ENCODE results near the gene ARX.

Gene ARX

DNA sequence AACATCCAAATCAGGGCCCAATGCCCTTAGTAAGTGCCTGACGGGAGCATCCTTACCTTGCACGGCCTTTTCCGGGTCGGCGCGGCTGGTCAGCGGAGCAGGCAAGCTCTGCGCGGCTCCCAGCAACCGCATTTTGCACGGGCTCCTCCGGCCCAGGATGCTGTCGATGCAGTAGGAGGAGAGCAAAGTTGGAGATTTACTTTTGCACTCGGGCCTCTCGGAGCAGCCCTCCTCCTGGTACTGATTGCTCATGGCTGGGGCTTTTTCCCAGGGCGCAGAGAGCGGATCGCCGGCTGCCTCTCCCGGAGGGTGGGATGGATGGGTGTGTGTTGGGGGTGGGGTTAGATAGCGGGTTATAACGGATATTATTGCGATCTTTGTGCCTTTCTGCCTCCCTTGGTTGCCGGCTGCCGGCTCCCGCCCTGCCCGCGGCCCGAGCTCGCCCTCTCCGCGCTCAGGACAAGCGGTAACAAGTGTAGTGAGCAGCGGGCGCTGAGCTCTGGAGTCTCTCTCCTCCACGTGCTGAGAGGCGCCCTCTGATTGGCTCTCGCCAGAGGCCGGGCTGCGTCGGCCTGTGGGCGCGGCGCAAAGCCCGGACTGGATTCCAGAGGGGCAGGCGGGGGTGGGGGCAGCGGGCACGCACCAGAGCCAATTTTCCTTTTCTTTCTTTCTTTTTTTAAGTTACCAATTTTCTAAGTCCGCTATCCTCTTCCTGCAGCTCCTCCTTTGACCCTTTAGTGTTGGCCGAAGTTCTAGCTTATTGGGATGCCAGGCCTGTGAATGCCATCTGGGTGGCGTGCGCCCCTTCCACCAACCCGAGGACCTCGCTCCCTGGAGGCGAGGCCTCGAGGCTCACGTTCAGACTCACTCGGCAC, at the start of gene ARX:
Gene ARX (minus strand): TSS at position 480 of the 875 bp plus-strand sequence. CDS start 228 bp downstream, at position 252.
- no peak for DNase-seq (ENCODE audit: low read depth, low spot score)

DNA sequence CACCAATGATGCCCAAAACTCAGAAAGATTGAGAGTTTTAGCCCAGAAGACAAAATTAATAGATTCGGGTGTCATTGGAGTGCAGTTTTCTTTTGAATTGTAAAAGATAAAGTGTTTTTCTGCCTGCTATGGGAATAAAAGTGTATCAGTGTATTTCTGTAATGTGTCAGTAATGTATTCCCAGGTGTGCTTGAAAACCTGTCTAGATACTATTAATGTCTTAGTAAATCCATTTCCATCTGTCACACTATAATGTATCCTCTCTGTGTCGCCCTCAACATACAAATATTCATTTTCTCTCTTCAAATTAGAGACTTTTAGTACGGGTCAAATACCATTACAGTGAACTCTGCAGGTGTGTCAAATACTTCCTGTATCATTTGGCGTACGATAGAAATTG, 43.5 kb upstream of the ARX start:
- DNase-seq (ENCODE audit: low read depth, low spot score) = no peak

GRCh38 chrX:25052798-25053534, 37.2 kb upstream of the ARX start:
- DNase-seq (ENCODE audit: low read depth, low spot score) = no peak

GRCh38 chrX:25049971-25050370, 34.2 kb upstream of the ARX start:
- DNase-seq (ENCODE audit: low read depth, low spot score) = no peak

- DNase-seq (ENCODE audit: low read depth, low spot score) = no peak
Measured at GRCh38 chrX:25049357-25049756, 33.6 kb upstream of the ARX start.

DNA sequence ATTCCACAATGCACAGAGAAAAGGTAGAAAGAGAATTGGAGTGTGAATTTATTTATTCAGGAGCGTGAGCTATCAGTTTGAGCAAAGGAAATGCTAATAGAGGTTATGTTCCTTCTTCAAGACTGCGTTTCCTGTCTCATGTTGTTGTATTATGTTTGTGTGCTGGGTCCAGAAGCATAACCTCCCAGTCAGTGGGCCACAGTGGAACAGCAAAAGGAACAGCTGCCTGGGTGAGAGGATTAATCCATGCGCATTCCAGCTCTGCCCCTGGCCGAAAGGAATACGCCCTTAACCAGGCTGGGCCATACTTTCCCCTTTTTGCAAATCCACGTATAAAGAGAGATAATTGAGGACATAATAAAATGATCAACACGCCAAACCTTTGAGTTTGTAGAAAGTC, 32.4 kb upstream of the ARX start:
- no peak for DNase-seq (ENCODE audit: low read depth, low spot score)

DNA sequence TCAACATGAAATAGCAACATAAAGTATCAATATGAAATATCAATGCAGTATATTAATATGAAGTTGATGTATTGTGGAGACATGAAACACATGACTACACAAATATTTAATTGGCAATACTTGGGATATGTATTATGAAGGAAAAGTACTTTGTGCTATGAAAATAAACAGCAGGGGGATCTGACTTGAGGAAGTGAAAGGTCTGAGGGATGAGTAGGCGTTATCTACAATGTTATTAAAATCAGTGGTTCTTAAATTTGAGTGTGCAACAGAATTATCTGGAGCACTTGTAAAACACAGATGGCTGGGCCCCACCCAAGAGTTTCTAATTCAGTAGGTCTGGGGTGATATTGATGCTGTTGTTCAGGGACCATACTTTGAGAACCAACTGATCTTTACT, 27.4 kb upstream of the ARX start:
- DNase-seq (ENCODE audit: low read depth, low spot score) = no peak

GRCh38 chrX:25039036-25039435, 23.3 kb upstream of the ARX start:
- no peak for DNase-seq (ENCODE audit: low read depth, low spot score)

DNA sequence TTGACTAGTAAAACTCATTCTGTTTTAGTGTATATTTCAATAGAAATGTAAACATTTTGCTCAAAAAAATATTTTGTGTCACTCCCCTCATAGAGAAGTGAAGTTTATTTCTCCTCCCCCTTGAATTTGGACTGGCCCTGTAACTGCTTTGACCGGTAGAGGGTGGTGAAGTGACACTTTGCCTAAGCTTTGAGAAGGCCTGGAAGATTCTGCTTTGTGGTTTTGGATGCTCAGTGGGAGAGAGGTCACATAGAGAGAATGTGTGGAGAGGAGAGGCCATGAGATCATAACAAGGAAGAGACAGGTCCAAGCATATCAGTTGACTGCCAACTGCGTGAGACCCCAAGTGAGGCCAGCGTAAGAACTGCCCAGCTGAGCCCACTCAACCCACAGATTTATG, 19.1 kb upstream of the ARX start:
- no peak for DNase-seq (ENCODE audit: low read depth, low spot score)

GRCh38 chrX:25029288-25029825, 13.6 kb upstream of the ARX start:
- no peak for DNase-seq (ENCODE audit: low read depth, low spot score)

GRCh38 chrX:25028726-25029125, 13.0 kb upstream of the ARX start:
- DNase-seq (ENCODE audit: low read depth, low spot score) = no peak

GRCh38 chrX:25026576-25026975, 10.8 kb upstream of the ARX start:
- DNase-seq (ENCODE audit: low read depth, low spot score) = no peak

DNA sequence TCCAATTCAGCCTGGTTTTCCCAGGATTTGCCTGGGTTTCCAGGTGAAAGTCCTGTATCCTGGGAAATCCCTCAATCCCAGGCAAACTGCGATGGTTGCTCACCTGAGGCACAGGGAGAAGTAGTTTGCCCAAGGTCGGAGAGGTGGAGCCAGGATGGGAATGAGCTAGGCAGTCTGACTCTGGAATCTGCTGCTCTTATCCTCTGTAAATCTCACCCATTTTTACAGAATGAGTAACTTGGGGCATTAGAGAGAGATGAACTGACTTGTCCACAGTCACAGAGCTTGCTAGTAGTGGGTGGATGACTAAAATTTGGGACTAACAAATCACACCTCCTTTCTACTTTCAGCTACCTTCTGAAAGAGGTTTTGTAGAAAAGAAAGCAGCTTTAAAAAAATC, 9.8 kb upstream of the ARX start:
- DNase-seq (ENCODE audit: low read depth, low spot score) = no peak

GRCh38 chrX:25023908-25024307, 8.1 kb upstream of the ARX start:
- no peak for DNase-seq (ENCODE audit: low read depth, low spot score)

GRCh38 chrX:25022499-25023325, 6.9 kb upstream of the ARX start:
- DNase-seq (ENCODE audit: low read depth, low spot score) = no peak

GRCh38 chrX:25020905-25021449, 5.2 kb upstream of the ARX start:
- DNase-seq (ENCODE audit: low read depth, low spot score) = no peak

DNA sequence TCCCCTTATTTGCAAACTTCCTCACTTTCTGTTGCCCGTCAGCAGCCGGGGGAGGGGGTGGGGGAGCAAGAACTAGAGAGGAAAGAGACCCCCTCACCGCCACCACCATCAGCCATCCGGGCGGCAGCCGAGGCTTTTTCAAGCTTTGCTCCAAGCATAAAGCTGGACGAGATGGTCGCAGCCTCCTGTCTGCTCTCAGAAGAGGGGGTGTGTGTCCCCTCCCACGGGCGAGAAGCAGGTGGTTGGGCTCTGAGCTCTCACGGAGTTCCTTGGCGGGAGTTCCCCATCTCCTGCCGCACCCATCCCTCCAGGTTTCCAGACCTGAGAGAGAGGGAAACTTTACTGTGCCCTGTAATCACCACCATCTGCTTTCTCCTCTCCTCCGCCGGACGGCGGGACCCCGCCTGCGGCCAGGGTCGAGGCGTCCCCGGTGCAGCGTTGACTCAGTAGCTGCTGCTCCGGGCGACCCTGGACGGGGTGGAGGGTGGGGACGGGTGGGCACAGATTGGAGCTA, 4.7 kb upstream of the ARX start:
- DNase-seq (ENCODE audit: low read depth, low spot score) = no peak

DNA sequence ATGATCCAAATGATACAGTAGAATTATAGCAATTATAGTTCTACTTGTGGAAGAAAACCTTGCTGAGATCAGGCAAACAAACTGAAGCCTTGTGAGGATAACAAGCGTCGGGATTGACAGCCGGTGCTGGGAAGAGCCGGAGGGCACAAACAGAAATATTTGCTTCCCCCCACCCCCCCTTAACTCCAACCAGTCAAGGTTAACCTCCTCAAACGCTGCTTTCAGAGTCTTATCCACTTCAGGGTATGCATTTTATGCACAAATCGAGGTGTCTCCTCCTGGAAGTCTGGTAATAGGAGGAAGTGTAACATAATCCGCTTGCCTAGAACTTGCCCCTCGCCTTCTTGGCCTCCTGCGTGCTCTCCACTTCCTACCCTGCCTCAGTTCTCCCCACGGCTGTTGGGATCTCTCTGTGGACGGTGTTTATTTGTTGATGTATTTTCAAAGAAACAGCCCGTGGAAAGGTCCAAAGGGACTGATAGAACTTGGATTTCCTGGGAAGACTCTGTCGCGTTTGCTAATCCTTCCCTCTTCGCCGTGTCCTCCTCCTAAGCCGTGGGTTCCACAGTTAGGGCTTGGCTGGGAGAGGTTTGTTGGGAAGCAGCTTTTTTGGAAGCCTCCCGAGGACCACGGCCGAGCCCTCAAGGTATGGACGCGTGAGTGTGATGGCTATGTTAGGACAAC, 4.1 kb upstream of the ARX start:
- no peak for DNase-seq (ENCODE audit: low read depth, low spot score)

GRCh38 chrX:25018682-25019081, 2.9 kb upstream of the ARX start:
- DNase-seq (ENCODE audit: low read depth, low spot score) = no peak

DNA sequence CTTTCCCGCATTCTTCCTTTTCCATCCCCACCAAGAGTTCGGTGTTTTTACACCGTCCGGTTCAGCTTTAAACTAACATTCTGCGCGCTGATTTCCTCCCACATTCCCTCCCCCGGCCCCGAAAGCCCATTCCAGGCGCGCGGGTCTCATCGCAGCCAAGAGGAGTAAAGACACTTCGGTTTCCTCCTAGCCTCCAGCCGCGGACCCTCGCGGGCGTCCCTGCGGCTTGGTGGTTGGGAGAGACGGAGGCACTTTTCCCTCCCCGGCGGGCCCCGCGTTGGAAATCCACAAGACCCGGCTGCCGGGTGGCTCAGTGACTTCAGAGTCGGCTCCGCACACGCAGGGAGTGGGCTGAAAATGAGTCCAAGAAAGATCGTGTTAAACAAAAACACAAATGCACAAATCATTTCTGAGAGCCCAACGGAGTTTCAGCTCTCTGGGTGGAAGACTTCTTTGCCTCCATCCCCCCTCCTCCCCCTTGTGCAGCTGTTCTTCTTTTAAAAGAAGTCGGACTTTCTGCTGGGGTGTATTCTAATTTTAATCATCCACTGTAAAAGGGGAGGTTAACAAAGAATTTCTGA, 2.0 kb upstream of the ARX start:
- DNase-seq (ENCODE audit: low read depth, low spot score) = no peak

Measured in smooth muscle cell of the brain vasculature (primary cell).